Right lobe of liver (tissue), 6 donors: ENCODE measurements around the gene SMAD7. TPM values are rescaled to one million over a fixed set of nuclear protein-coding genes. Genes with fewer than 3 reads are reported as not detected.

ENCODE experiments used
- ATAC-seq, 4 donors: fragments of 200-7000 bp; cut with Tn5 transposase; one replicate each; pipeline ENCODE4 v1.9.1; 2020; ENCODE audit warnings: mild to moderate bottlenecking in 4 of 4, moderate library complexity in 4 of 4
- DNase-seq, 3 donors: peaks; one replicate each; pipeline ENCODE4 v3.0.0-alpha.2; 2020
- H3K27ac ChIP-seq, 3 donors: fragments of 200-600 bp; one replicate each; pipeline ENCODE4 v1.8.0; 2022
- H3K27me3 ChIP-seq, 2 donors: fragments of 200-600 bp; one replicate each; pipeline ENCODE4 v1.8.0; 2022
- H3K36me3 ChIP-seq, 4 donors: fragments of 200-600 bp; sonication (generic) in 1 of 4; one replicate each; pipeline versions ENCODE4 v1.5.1 to v1.8.0; 2017 to 2022; ENCODE audit warnings: control low read depth in 1 of 4
- H3K4me1 ChIP-seq, 4 donors: fragments of 200-600 bp; sonication (generic) in 1 of 4; one replicate each; pipeline versions ENCODE4 v1.5.1 to v1.8.0; 2017 to 2022; ENCODE audit warnings: control low read depth in 1 of 4
- H3K4me3 ChIP-seq, 3 donors: fragments of 200-600 bp; one replicate each; pipeline ENCODE4 v1.8.0; 2022
- H3K9me3 ChIP-seq, 4 donors: fragments of 200-600 bp; sonication (generic) in 1 of 4; one replicate each; pipeline versions ENCODE4 v1.5.1 to v1.8.0; 2017 to 2022; ENCODE audit warnings: control low read depth in 1 of 4
- CTCF ChIP-seq, 4 donors: fragments of 200-600 bp in 3 of 4; fragments of 450-650 bp in 1 of 4; IDR thresholded peaks; one replicate each; pipeline versions ENCODE4 v1.5.1 to v1.8.0; 2016 to 2022; ENCODE audit warnings: antibody characterized with exemption in 4 of 4, mild to moderate bottlenecking in 2 of 4
- POLR2A ChIP-seq: fragments of 450-650 bp; IDR thresholded peaks from one replicate; pipeline ENCODE4 v1.6.1; 2017; ENCODE audit warnings: antibody characterized with exemption, mild to moderate bottlenecking
- WGBS: methylation state at CpG from one replicate; pipeline ENCODE4 v1.1.6; 2018; ENCODE audit warnings: low coverage, low lambda C conversion rate; ENCODE audit not compliant: insufficient coverage; ENCODE audit errors: missing lambda C conversion rate; 5-methylcytosine and 5-hydroxymethylcytosine counted together
- intact Hi-C, 2 donors: fragments of 100-400 bp; cut with DNase I; formaldehyde crosslinking; loops; one replicate each; pipeline versions ENCODE4 v1.11.2 to v1.14.1; 2022
- total RNA-seq, 6 experiments: library from RNA; depleted of rRNA in 2 of 6; stranded (reverse); fragments of >200 nt in 2 of 6; fragmentation: NEBNext Ultra II Directional in 3 of 6; extraction: Animal tissue kit (Norgen Biotek cat#: 25700) in 3 of 6; gene quantifications; one replicate each; pipeline versions ENCODE4 v1.1.0 to v1.2.4, GENCODE V29; 2016 to 2023
- donor health status: DM: no; HTN: yes; CAD: no.
- donor health status: DM: no; HTN: no; CAD: no.
- donor health status: DM: no; HTN: no; CAD: no.
- donor health status: DM: no; HTN: yes; CAD: no.
- donor health status: DM: no; HTN: yes; CAD: no.

The SMAD7 gene
- total RNA-seq, 6 experiments from 2014 or later, result 8.2 to 13.5 (median 11.0) TPM

GRCh38 chr18:48942554-48943261, 8.1 kb downstream of the SMAD7 start:
- Histone ChIP-seq H3K27me3 (no peaks in the 10 kb centered on the region), H3K4me3 (peak overlapping the region in 2 of 3 donors; percentile 1 to 39), H3K4me1 (peaks cover 0 to 98% (median 36%) of the 10 kb centered on the region in 4 donors), H3K9me3 (no peaks in the 10 kb centered on the region), H3K27ac (peak overlapping the region; percentile 71 to 97 (median 91)), H3K36me3 (peaks cover 0 to 10% (median under 1%) of the 10 kb centered on the region in 4 donors)
- 31% methylated on average over 12 of the region's 12 CpGs for WGBS
- TF ChIP-seq CTCF (IDR thresholded peaks at IDR 0.05), result no peak
- TF ChIP-seq POLR2A, result no peak
- intact Hi-C loops, result loop anchor here in 1 of 2 donors (10.0 kb wide), 1 partner anchor 158 kb away; no protein-coding TSS in a partner anchor
- DNase-seq (peak; percentile 66 to 80 (median 79)), ATAC-seq (peak; percentile 65 to 79 (median 74))

GRCh38 chr18:48942086-48942485, 8.7 kb downstream of the SMAD7 start:
- TF ChIP-seq POLR2A (no peak), CTCF (IDR thresholded peaks at IDR 0.05) (no peak)
- H3K27me3 ChIP-seq, result no peaks in the 10 kb centered on the region
- intact Hi-C loops, result loop anchor here in 1 of 2 donors (10.0 kb wide), 1 partner anchor 157 kb away; no protein-coding TSS in a partner anchor
- H3K27ac ChIP-seq, result peak overlapping the region; percentile 71 to 97 (median 91)
- H3K36me3 ChIP-seq, result peaks cover 0 to 10% (median under 1%) of the 10 kb centered on the region in 4 donors
- no peak for DNase-seq
- peak overlapping the region in 2 of 3 donors; percentile 1 to 39 for H3K4me3 ChIP-seq
- no peak for ATAC-seq
- WGBS, result 64% methylated on average over 4 of the region's 8 CpGs
- H3K4me1 ChIP-seq, result peaks cover 0 to 93% (median 35%) of the 10 kb centered on the region in 4 donors
- no peaks in the 10 kb centered on the region for H3K9me3 ChIP-seq

GRCh38 chr18:48941672-48942071, 9.1 kb downstream of the SMAD7 start:
- no peak for TF ChIP-seq CTCF (IDR thresholded peaks at IDR 0.05)
- TF ChIP-seq POLR2A, result no peak
- intact Hi-C loops, result loop anchor here in 1 of 2 donors (10.0 kb wide), 1 partner anchor 157 kb away; no protein-coding TSS in a partner anchor
- Histone ChIP-seq H3K27me3 (no peaks in the 10 kb centered on the region), H3K27ac (peak overlapping the region in 2 of 3 donors; percentile 91 to 97), H3K9me3 (no peaks in the 10 kb centered on the region), H3K36me3 (peaks cover 0 to 10% (median under 1%) of the 10 kb centered on the region in 4 donors), H3K4me3 (peak overlapping the region in 1 of 3 donors; percentile 7), H3K4me1 (peaks cover 0 to 89% (median 35%) of the 10 kb centered on the region in 4 donors)
- DNase-seq (no peak), ATAC-seq (no peak)
- WGBS, result 80% methylated on average over 7 of the region's 7 CpGs

GRCh38 chr18:48940854-48941611, 9.7 kb downstream of the SMAD7 start:
- H3K4me3 ChIP-seq, result peak overlapping the region in 1 of 3 donors; percentile 7
- no peaks in the 10 kb centered on the region for H3K27me3 ChIP-seq
- peaks cover 0 to 10% (median under 1%) of the 10 kb centered on the region in 4 donors for H3K36me3 ChIP-seq
- peaks cover 0 to 83% (median 33%) of the 10 kb centered on the region in 4 donors for H3K4me1 ChIP-seq
- H3K27ac ChIP-seq, result peak overlapping the region; percentile 6 to 91 (median 53)
- WGBS, result 45% methylated on average over 12 of the region's 14 CpGs
- TF ChIP-seq POLR2A (no peak), CTCF (IDR thresholded peaks at IDR 0.05) (no peak)
- intact Hi-C loops, result loop anchor here in 1 of 2 donors (10.0 kb wide), 1 partner anchor 156 kb away; no protein-coding TSS in a partner anchor
- no peak for DNase-seq
- no peaks in the 10 kb centered on the region for H3K9me3 ChIP-seq
- peak in 3 of 4 donors; percentile 3 to 33 (median 14) for ATAC-seq
